Psoas muscle (tissue), 8 donors: ENCODE data around the gene SSH2. TPM values are rescaled to one million over a fixed set of nuclear protein-coding genes. Genes with fewer than 3 reads are reported as not detected.
A peak's percentile ranks its signal among the peaks of the same experiment; 100 is the strongest.

Source experiments
- ATAC-seq, 4 donors: fragments of 200-7000 bp; cut with Tn5 transposase; one replicate each; pipeline ENCODE4 v1.9.1; 2020; ENCODE audit warnings: moderate library complexity in 3 of 4, mild to moderate bottlenecking in 2 of 4
- DNase-seq, 2 donors: peaks; one replicate each; pipeline ENCODE4 v3.0.0-alpha.2; 2020
- H3K27ac ChIP-seq: fragments of 200-600 bp; one replicate; pipeline ENCODE4 v1.8.0; 2022
- H3K27me3 ChIP-seq, 3 donors: fragments of 200-600 bp in 1 of 3; one replicate each; pipeline versions ENCODE4 v1.6.1 to v1.8.0; 2013 to 2022; ENCODE audit warnings: low read length in 2 of 3, mild to moderate bottlenecking in 2 of 3, moderate library complexity in 1 of 3; ENCODE audit not compliant: insufficient read depth in 3 of 3
- H3K36me3 ChIP-seq, 2 donors: fragments of 200-600 bp in 1 of 2; one replicate each; pipeline versions ENCODE4 v1.6.1 to v1.8.0; 2013 to 2022; ENCODE audit warnings: low read depth in 1 of 2, mild to moderate bottlenecking in 1 of 2, moderate library complexity in 1 of 2; ENCODE audit not compliant: insufficient read depth in 1 of 2
- H3K4me1 ChIP-seq: fragments of 200-600 bp; one replicate; pipeline ENCODE4 v1.8.0; 2022
- H3K4me3 ChIP-seq: fragments of 200-600 bp; one replicate; pipeline ENCODE4 v1.8.0; 2022; ENCODE audit warnings: mild to moderate bottlenecking
- H3K9me3 ChIP-seq: fragments of 200-600 bp; one replicate; pipeline ENCODE4 v1.8.0; 2022
- CTCF ChIP-seq: fragments of 200-600 bp; IDR thresholded peaks from one replicate; pipeline ENCODE4 v1.8.0; 2022; ENCODE audit warnings: antibody characterized with exemption
- WGBS, 3 donors: extraction: QIAGEN DNeasy Blood & Tissue Kit; methylation state at CpG; one replicate each; pipeline versions ENCODE4 v1.1.6 to v1.1.7; 2013; 5-methylcytosine and 5-hydroxymethylcytosine counted together
- intact Hi-C, 2 donors: fragments of 100-400 bp; cut with DNase I; formaldehyde crosslinking; loops; one replicate each; pipeline versions ENCODE4 v1.11.0 to v1.14.2; 2022
- polyA plus RNA-seq, 3 donors: library from polyadenylated mRNA; stranded (reverse); fragments of 200-250 nt; gene quantifications; one replicate each; pipeline ENCODE4 v1.2.3, GENCODE V29; 2013
- total RNA-seq, 4 donors: library from RNA; stranded (reverse); fragmentation: NEBNext Ultra II Directional in 2 of 4; extraction: Animal tissue kit (Norgen Biotek cat#: 25700) in 2 of 4; gene quantifications; one replicate each; pipeline versions ENCODE4 v1.2.1 to v1.2.4, GENCODE V29; 2021 to 2023
- donor health status: healthy with polysubstance abuse.
- donor health status: DM: no; HTN: no; CAD: no; lungs with moderate emphysema.
- donor health status: Bipolar disorder and iron deficiency.
- donor health status: healthy.
- donor health status: DM: yes; HTN: yes; CAD: no.
- donor health status: DM: no; HTN: no; CAD: no.
- donor health status: DM: no; HTN: no; CAD: no.
- donor health status: DM: yes; HTN: yes; CAD: no.

Gene SSH2
- total and polyA plus RNA-seq, 7 donors: 28.0 to 168 (median 107) TPM

- Histone ChIP-seq H3K36me3 (no peaks in the 10 kb centered on the region), H3K4me3 (peak overlapping the region; percentile 84), H3K27me3 (no peaks in the 10 kb centered on the region), H3K9me3 (no peaks in the 10 kb centered on the region), H3K27ac (peak overlapping the region; percentile 89), H3K4me1 (peaks cover 71% of the 10 kb centered on the region)
- intact Hi-C loops: no loop called here
- no peak for TF ChIP-seq CTCF
- 13 to 29% (median 18%) methylated on average over 29 to 30 of the region's 30 CpGs for WGBS, 3 donors
- ATAC-seq (peak in 3 of 4 donors; percentile 29 to 57 (median 50)), DNase-seq (peak in 1 of 2 donors; percentile 43)
Observed at GRCh38 chr17:29590411-29591145, 339.4 kb downstream of the SSH2 start.

GRCh38 chr17:29589524-29590410 lies 340.3 kb downstream of the SSH2 start, which contains the start of gene GIT1:
Gene GIT1, minus strand, starts transcription at chr17:29589648. Its CDS starts 270 bp downstream, at chr17:29589378.
- Histone ChIP-seq H3K36me3 (no peaks in the 10 kb centered on the region), H3K9me3 (no peaks in the 10 kb centered on the region), H3K27me3 (no peaks in the 10 kb centered on the region), H3K4me3 (peak within 1 kb of the TSS; percentile 90), H3K27ac (peak within 1 kb of the TSS; percentile 89), H3K4me1 (peaks cover 75% of the 10 kb centered on the region)
- intact Hi-C loops: loop anchor here in 1 of 2 donors (10.0 kb wide), 1 partner anchor 345 kb away; the partner anchor contains the start of gene SSH2
- peak; percentile 90 to 92 for DNase-seq
- peak; percentile 79 to 87 (median 84) for ATAC-seq
- WGBS, 3 donors: 2 to 12% (median 4%) methylated on average over 22 to 70 of the region's 70 CpGs
- no peak for TF ChIP-seq CTCF

- intact Hi-C loops: loop anchor here in 1 of 2 donors (10.0 kb wide), 1 partner anchor 346 kb away; the partner anchor contains the start of gene SSH2
- H3K4me1 ChIP-seq: peaks cover 76% of the 10 kb centered on the region
- TF ChIP-seq CTCF: no peak
- 0 to 1% (median 1%) methylated on average over 40 to 72 of the region's 72 CpGs for whole genome bisulfite sequencing, 3 donors
- H3K27me3 ChIP-seq: no peaks in the 10 kb centered on the region
- peak overlapping the region; percentile 90 for H3K4me3 ChIP-seq
- H3K9me3 ChIP-seq: no peaks in the 10 kb centered on the region
- peak overlapping the region; percentile 80 for H3K27ac ChIP-seq
- peak; percentile 37 to 71 for DNase-seq
- ATAC-seq: peak in 1 of 4 donors; percentile 5
- no peaks in the 10 kb centered on the region for H3K36me3 ChIP-seq
Observed at GRCh38 chr17:29588562-29589411, 341.2 kb downstream of the SSH2 start.

GRCh38 chr17:29588017-29588561 lies 341.9 kb downstream of the SSH2 start:
- intact Hi-C loops: loop anchor here in 1 of 2 donors (10.0 kb wide), 1 partner anchor 347 kb away; the partner anchor contains the start of gene SSH2
- ATAC-seq (no peak), DNase-seq (no peak)
- Histone ChIP-seq H3K27me3 (no peaks in the 10 kb centered on the region), H3K27ac (peak overlapping the region; percentile 80), H3K36me3 (peaks cover 0 to under 1% of the 10 kb centered on the region in 2 donors), H3K4me1 (peaks cover 80% of the 10 kb centered on the region), H3K9me3 (no peaks in the 10 kb centered on the region), H3K4me3 (peak overlapping the region; percentile 90)
- no peak for TF ChIP-seq CTCF
- 21 to 29% (median 23%) methylated on average over 8 of the region's 8 CpGs for WGBS, 3 donors
